A549 (cell line): Measurements from ENCODE around the gene HSPA4. TPM values are rescaled to one million over a fixed set of nuclear protein-coding genes. Genes with fewer than 3 reads are reported as not detected.

Experiments used
- ATAC-seq, 2 experiments: fragments of 200-7000 bp in 1 of 2; fragments of >200 bp in 1 of 2; cut with Nextera tagmentation in 1 of 2; cut with Tn5 transposase in 1 of 2; 3 replicates each; pipeline versions ENCODE4 v1.8.0 to v1.9.1; 2018 to 2020; ENCODE audit warnings: mild to moderate bottlenecking in 1 of 2, moderate library complexity in 1 of 2
- CTCF ChIA-PET: fragments of 300-600 bp; sonication (Branson Sonifier 250); formaldehyde crosslinking; extraction: SDS; loops from one replicate; lab custom pipeline; 2021; ENCODE audit warnings: antibody characterized with exemption, inconsistent platforms; lab: Yijun Ruan, JAX
- POLR2A ChIA-PET: fragments of 350-600 bp; formaldehyde crosslinking; extraction: SDS; loops from one replicate; lab custom pipeline; 2021; ENCODE audit warnings: antibody characterized with exemption, inconsistent platforms; lab: Yijun Ruan, JAX
- DNase-seq, 2 experiments: peaks; one replicate each; pipeline versions ENCODE4 v3.0.0 to v3.0.0-alpha.2; 2011 to 2016; ENCODE audit warnings: low read depth in 1 of 2, low spot score in 1 of 2
- FAIRE-seq: peaks from 2 replicates; lab custom pipeline; 2011; peaks lifted over from hg19 to GRCh38; lab: Jason Lieb, UNC
- H3K27ac ChIP-seq, 2 experiments: fragments of >200 bp; sonication (Bioruptor Twin); formaldehyde crosslinking; 3 replicates each; pipeline ENCODE4 v1.5.1; 2016 to 2017
- H3K4me1 ChIP-seq: fragments of >200 bp; sonication (Bioruptor Twin); formaldehyde crosslinking; 3 replicates; pipeline ENCODE4 v1.6.1; 2016
- H3K4me2 ChIP-seq: fragments of >200 bp; sonication (Bioruptor Twin); formaldehyde crosslinking; 3 replicates; pipeline ENCODE4 v1.6.1; 2016
- H3K4me3 ChIP-seq: fragments of >200 bp; sonication (Bioruptor Twin); formaldehyde crosslinking; 3 replicates; pipeline ENCODE4 v1.5.1; 2016
- H3K9me3 ChIP-seq: fragments of >200 bp; sonication (Bioruptor Twin); formaldehyde crosslinking; 3 replicates; pipeline ENCODE4 v1.6.1; 2016
- BCL3 ChIP-seq: fragments of >200 bp; sonication (Bioruptor Twin); formaldehyde crosslinking; IDR thresholded peaks from 3 replicates; pipeline ENCODE4 v1.6.1; 2016
- BHLHE40 ChIP-seq: IDR thresholded peaks from 2 replicates; pipeline ENCODE4 v1.6.1; 2012; ENCODE audit warnings: low read depth, low read length, inconsistent platforms
- CHD2 ChIP-seq: fragments of 150-350 bp; IDR thresholded peaks from 2 replicates; pipeline ENCODE4 v1.6.1; 2014; ENCODE audit warnings: low read length; ENCODE audit not compliant: partially characterized antibody
- CTCF ChIP-seq: fragments of >200 bp; sonication (Bioruptor Twin); formaldehyde crosslinking; IDR thresholded peaks from 3 replicates; pipeline ENCODE4 v1.5.1; 2016
- E2F6 ChIP-seq: IDR thresholded peaks from 2 replicates; pipeline ENCODE4 v1.6.1; 2012; ENCODE audit warnings: low read depth, borderline replicate concordance
- EHMT2 ChIP-seq: fragments of 200-600 bp; sonication (generic); IDR thresholded peaks from 2 replicates; pipeline ENCODE4 v1.6.1; 2016; ENCODE audit warnings: antibody characterized with exemption, low read depth, mild to moderate bottlenecking, moderate library complexity
- ELK1 ChIP-seq: fragments of 150-350 bp; IDR thresholded peaks from 2 replicates; pipeline ENCODE4 v1.6.1; 2014; ENCODE audit warnings: low read depth, mild to moderate bottlenecking, low read length
- FOSB ChIP-seq: fragments of 250-450 bp; sonication (Bioruptor Pico); IDR thresholded peaks from 2 replicates; pipeline ENCODE4 v1.5.0; 2020; ENCODE audit warnings: mild to moderate bottlenecking, moderate library complexity
- FOXS1 ChIP-seq: fragments of 250-450 bp; sonication (Bioruptor Pico); IDR thresholded peaks from 2 replicates; pipeline ENCODE4 v1.5.0; 2020; ENCODE audit warnings: mild to moderate bottlenecking, moderate library complexity
- HDAC2 ChIP-seq: fragments of 200-600 bp; sonication (generic); IDR thresholded peaks from 2 replicates; pipeline ENCODE4 v1.6.1; 2016
- HES2 ChIP-seq: fragments of >200 bp; sonication (Bioruptor Twin); formaldehyde crosslinking; IDR thresholded peaks from 2 replicates; pipeline ENCODE4 v1.6.1; 2016
- HOXA7 ChIP-seq: fragments of 250-450 bp; sonication (Bioruptor Pico); IDR thresholded peaks from 2 replicates; pipeline ENCODE4 v1.5.0; 2020; ENCODE audit warnings: mild to moderate bottlenecking, moderate library complexity
- JUN ChIP-seq, 2 experiments: fragments of >200 bp; sonication (Bioruptor Twin); formaldehyde crosslinking; IDR thresholded peaks; 2 replicates in 1 of 2; 3 replicates in 1 of 2; pipeline ENCODE4 v1.6.1; 2016 to 2017
- JUNB ChIP-seq: fragments of >200 bp; sonication (Bioruptor Twin); formaldehyde crosslinking; IDR thresholded peaks from 2 replicates; pipeline ENCODE4 v1.6.1; 2016
- KDM1A ChIP-seq: fragments of 200-600 bp; sonication (generic); IDR thresholded peaks from 2 replicates; pipeline ENCODE4 v1.6.1; 2016; ENCODE audit warnings: low read depth, mild to moderate bottlenecking
- MAFK ChIP-seq: fragments of 450-650 bp; IDR thresholded peaks from 2 replicates; pipeline ENCODE4 v1.6.1; 2014; ENCODE audit not compliant: partially characterized antibody
- MYC ChIP-seq: IDR thresholded peaks from 2 replicates; pipeline ENCODE4 v1.6.1; 2012; ENCODE audit warnings: mild to moderate bottlenecking, inconsistent platforms, low read length, improper control_type of control experiment, borderline replicate concordance
- NFE2L2 ChIP-seq: fragments of 150-350 bp; conservative IDR thresholded peaks from 2 replicates; pipeline ENCODE4 v1.6.1; 2014; ENCODE audit warnings: low read length
- NPAS2 ChIP-seq: fragments of 250-450 bp; sonication (Bioruptor Pico); IDR thresholded peaks from 2 replicates; pipeline ENCODE4 v1.8.0; 2022; ENCODE audit warnings: mild to moderate bottlenecking, moderate library complexity, borderline replicate concordance
- PBX3 ChIP-seq: IDR thresholded peaks from 2 replicates; pipeline ENCODE4 v1.6.1; 2012
- POLR2A ChIP-seq: IDR thresholded peaks from 2 replicates; pipeline ENCODE4 v1.6.1; 2012; ENCODE audit warnings: mild to moderate bottlenecking, low read length
- RARB ChIP-seq: fragments of 250-450 bp; sonication (Bioruptor Pico); IDR thresholded peaks from 2 replicates; pipeline ENCODE4 v1.8.0; 2021; ENCODE audit warnings: mild to moderate bottlenecking, moderate library complexity
- RCOR1 ChIP-seq: fragments of 150-350 bp; IDR thresholded peaks from 2 replicates; pipeline ENCODE4 v1.6.1; 2014; ENCODE audit warnings: antibody characterized with exemption, low read length, low read depth
- REST ChIP-seq: fragments of 200-600 bp; sonication (generic); IDR thresholded peaks from 2 replicates; pipeline ENCODE4 v1.6.1; 2016; ENCODE audit warnings: antibody characterized with exemption, mild to moderate bottlenecking, moderate library complexity
- SREBF2 ChIP-seq: fragments of 450-650 bp; IDR thresholded peaks from 2 replicates; pipeline ENCODE4 v1.6.1; 2014; ENCODE audit warnings: mild to moderate bottlenecking, moderate library complexity
- TFCP2L1 ChIP-seq: fragments of 250-450 bp; sonication (Bioruptor Pico); IDR thresholded peaks from 2 replicates; pipeline ENCODE4 v1.5.0; 2021; ENCODE audit warnings: mild to moderate bottlenecking
- TP53 ChIP-seq: fragments of 250-450 bp; sonication (Bioruptor Pico); IDR thresholded peaks from 2 replicates; pipeline ENCODE4 v1.5.0; 2021; ENCODE audit warnings: mild to moderate bottlenecking, moderate library complexity
- ZNF302 ChIP-seq: fragments of 250-450 bp; sonication (Bioruptor Pico); IDR thresholded peaks from 2 replicates; pipeline ENCODE4 v1.9.0; 2021; ENCODE audit warnings: inconsistent platforms, mild to moderate bottlenecking, moderate library complexity
- WGBS: methylation state at CpG from one replicate; pipeline ENCODE4 v1.1.6; 2017; ENCODE audit errors: missing lambda C conversion rate; 5-methylcytosine and 5-hydroxymethylcytosine counted together
- polyA plus RNA-seq, 4 experiments: library from polyadenylated mRNA; depleted of rRNA in 3 of 4; stranded (reverse); fragments of >200 nt; fragmentation: RNase III in 1 of 4; extraction: RNeasy Plus Mini Kit Qiagen cat#74134 plus additional on column Dnase treatment in 1 of 4; gene quantifications; 2 replicates in 3 of 4; 3 replicates in 1 of 4; pipeline ENCODE4 v1.2.3, GENCODE V29; 2011 to 2017

Gene HSPA4
- polyA plus RNA-seq, 2 of the 4 experiments (the other 2 are of a cell fraction) = 160 to 166 TPM

GRCh38 chr5:133047404-133047803 lies 4.4 kb upstream of the HSPA4 start:
- no peak for ATAC-seq
- Histone ChIP-seq H3K4me2 (no peak overlapping the region), H3K4me1 (peaks cover 24% of the 10 kb centered on the region)
- FAIRE-seq = no peak
- TF ChIP-seq REST = no peak
- no peak for TF ChIP-seq TFCP2L1 (CRISPR knock-in tag)
- TF ChIP-seq NFE2L2 = no peak
- TF ChIP-seq CTCF = no peak
- TF ChIP-seq ZNF302 (CRISPR knock-in tag) = no peak
- no peak for TF ChIP-seq TP53 (CRISPR knock-in tag)
- TF ChIP-seq FOXS1 (CRISPR knock-in tag) = no peak
- no peak for TF ChIP-seq ELK1
- TF ChIP-seq BHLHE40 = no peak
- TF ChIP-seq NPAS2 (CRISPR knock-in tag) = no peak
- TF ChIP-seq SREBF2 = no peak
- TF ChIP-seq POLR2A = no peak
- no peak for TF ChIP-seq PBX3
- TF ChIP-seq EHMT2 = no peak
- TF ChIP-seq KDM1A = no peak
- no peak for TF ChIP-seq MAFK
- no peak for TF ChIP-seq FOSB (CRISPR knock-in tag)
- no peak for TF ChIP-seq JUNB
- TF ChIP-seq, all 56 proteins: peak for 0
- Histone ChIP-seq H3K9me3 (no peaks in the 10 kb centered on the region), H3K4me3 (no peak overlapping the region), H3K27ac (no peak overlapping the region)
- CTCF ChIA-PET = interaction anchor here (0.7 kb wide), 1 partner anchor 932 kb away, joined by 3 read pairs; no protein-coding TSS in a partner anchor
- DNase-seq = no peak
- 85% methylated on average over 15 of the region's 19 CpGs for WGBS
- POLR2A ChIA-PET = interaction anchor here (0.6 kb wide), 1 partner anchor 25 kb away, joined by 3 read pairs; no protein-coding TSS in a partner anchor

- Histone ChIP-seq H3K4me3 (no peak overlapping the region), H3K4me2 (peak overlapping the region; percentile 98)
- 31% methylated on average over 6 of the region's 6 CpGs for WGBS
These were observed 2.7 kb upstream of the HSPA4 start for GRCh38 chr5:133048993-133049725.

More at GRCh38 chr5:133048993-133049725, 2.7 kb upstream of the HSPA4 start:
- CTCF ChIA-PET = no interaction called here
- DNase-seq (no peak), ATAC-seq (no peak), FAIRE-seq (no peak)
- peaks cover 32% of the 10 kb centered on the region for H3K4me1 ChIP-seq
- TF ChIP-seq HES2 = no peak
- TF ChIP-seq JUN (IDR thresholded peaks at IDR 0.05) = no peak
- no peak for TF ChIP-seq TP53 (CRISPR knock-in tag)
- TF ChIP-seq BCL3 = no peak
- no peak for TF ChIP-seq RCOR1
- no peak for TF ChIP-seq E2F6
- TF ChIP-seq ZNF302 (CRISPR knock-in tag) = no peak
- no peak for TF ChIP-seq HDAC2
- TF ChIP-seq NFE2L2 = no peak
- TF ChIP-seq MYC = no peak
- TF ChIP-seq HOXA7 (CRISPR knock-in tag) = no peak
- no peak for TF ChIP-seq RARB (CRISPR knock-in tag)
- no peak for TF ChIP-seq CHD2
- H3K27ac ChIP-seq = peak overlapping the region; percentile 5 to 18; a peak in 3 of 6 replicates
- POLR2A ChIA-PET = no interaction called here
- no peaks in the 10 kb centered on the region for H3K9me3 ChIP-seq
